ENCODE results near the gene PLB1. TPM values are rescaled to one million over a fixed set of nuclear protein-coding genes. Genes with fewer than 3 reads are reported as not detected.

The PLB1 gene
- total RNA-seq, 1 experiment from 2014 or later: 0.44 TPM

DNA sequence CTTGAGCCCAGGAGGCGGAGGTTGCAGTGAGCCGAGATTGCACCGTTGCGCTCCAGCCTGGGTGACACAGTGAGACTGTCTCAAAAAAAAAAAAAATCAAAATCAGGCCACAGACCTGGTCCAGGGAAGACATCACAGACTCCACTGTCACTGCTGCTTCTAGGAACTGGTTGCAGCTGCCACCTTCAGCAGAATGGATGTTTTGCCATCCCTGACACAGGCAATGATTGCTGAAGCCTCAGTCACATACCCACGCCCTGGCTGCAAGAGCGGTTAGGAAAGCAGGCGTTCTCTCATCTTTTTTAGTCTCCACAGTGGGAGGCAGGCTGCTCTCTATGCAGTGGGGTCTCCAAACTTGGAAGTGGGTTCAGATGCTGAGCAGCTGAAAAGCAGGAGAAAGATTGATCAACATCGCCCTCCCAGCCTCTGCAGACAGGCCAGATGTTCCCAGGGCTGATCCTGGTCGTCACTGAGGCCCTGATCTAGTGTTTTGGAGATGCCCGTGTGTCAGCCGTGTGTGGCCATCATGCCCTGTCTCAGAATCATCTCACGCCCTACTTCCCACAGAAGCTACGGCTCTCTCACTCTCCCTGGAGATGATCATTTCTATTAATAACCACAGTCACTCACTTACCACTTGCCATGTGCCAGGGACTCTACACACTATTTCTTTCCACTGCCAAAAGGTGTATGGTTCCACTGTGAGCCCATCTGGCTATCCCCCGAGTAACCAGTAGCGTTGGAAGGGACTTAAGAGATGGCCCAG is 91.8 kb downstream of the PLB1 start (continued):
- TF ChIP-seq ATF2 (CRISPR knock-in tag; IDR thresholded peaks at IDR 0.05; ENCODE audit: borderline replicate concordance, low read depth): no peak
- no peak for TF ChIP-seq IRF1 (CRISPR knock-in tag; IDR thresholded peaks at IDR 0.05)
- no peak for TF ChIP-seq ATF1 (CRISPR knock-in tag; IDR thresholded peaks at IDR 0.05)
- no peak for TF ChIP-seq ERG (CRISPR knock-in tag; IDR thresholded peaks at IDR 0.05)
- no peak for TF ChIP-seq E2F5 (CRISPR knock-in tag; IDR thresholded peaks at IDR 0.05)

GRCh38 chr2:28588292-28588670 is 92.4 kb downstream of the PLB1 start:
- ChIA-PET CTCF (interaction anchor here (2.0 kb wide), 1 partner anchor 21 kb away, joined by 6 read pairs; no protein-coding TSS in a partner anchor), POLR2A (no interaction called here)
- DNase-seq (ENCODE audit: low spot score): no peak
- Mint-ChIP-seq H3K4me3 (no peak overlapping the region), H3K27me3 (ENCODE audit: low read depth) (no peaks in the 10 kb centered on the region; the same call in 1 of the 2 replicates), H3K4me1 (peaks cover 6% of the 10 kb centered on the region; the same call in 1 of the 2 replicates), H3K27ac (no peak overlapping the region), H3K9me3 (no peaks in the 10 kb centered on the region), H3K36me3 (no peaks in the 10 kb centered on the region)
- ATAC-seq: no peak
- no peak for TF ChIP-seq ZNF671 (CRISPR knock-in tag; IDR thresholded peaks at IDR 0.05)
- TF ChIP-seq E2F4 (CRISPR knock-in tag; IDR thresholded peaks at IDR 0.05; ENCODE audit: borderline replicate concordance, low read depth): no peak
- no peak for TF ChIP-seq PRDM15 (CRISPR knock-in tag; IDR thresholded peaks at IDR 0.05)
- no peak for TF ChIP-seq JUN (CRISPR knock-in tag; IDR thresholded peaks at IDR 0.05)
- TF ChIP-seq PRRX2 (CRISPR knock-in tag; IDR thresholded peaks at IDR 0.05): no peak
- TF ChIP-seq OVOL2 (CRISPR knock-in tag; IDR thresholded peaks at IDR 0.05; ENCODE audit: borderline replicate concordance): no peak
- TF ChIP-seq ZNF232 (CRISPR knock-in tag; IDR thresholded peaks at IDR 0.05): no peak
- TF ChIP-seq ZNF121 (CRISPR knock-in tag; IDR thresholded peaks at IDR 0.05): no peak
- TF ChIP-seq GABPB1 (CRISPR knock-in tag; IDR thresholded peaks at IDR 0.05): no peak
- no peak for TF ChIP-seq ZNF512 (CRISPR knock-in tag; IDR thresholded peaks at IDR 0.05; ENCODE audit: borderline replicate concordance)
- no peak for TF ChIP-seq RORB (CRISPR knock-in tag; IDR thresholded peaks at IDR 0.05)
- no peak for TF ChIP-seq ZNF317 (CRISPR knock-in tag; IDR thresholded peaks at IDR 0.05; ENCODE audit: borderline replicate concordance, low read depth)
- TF ChIP-seq, protein P1, sequence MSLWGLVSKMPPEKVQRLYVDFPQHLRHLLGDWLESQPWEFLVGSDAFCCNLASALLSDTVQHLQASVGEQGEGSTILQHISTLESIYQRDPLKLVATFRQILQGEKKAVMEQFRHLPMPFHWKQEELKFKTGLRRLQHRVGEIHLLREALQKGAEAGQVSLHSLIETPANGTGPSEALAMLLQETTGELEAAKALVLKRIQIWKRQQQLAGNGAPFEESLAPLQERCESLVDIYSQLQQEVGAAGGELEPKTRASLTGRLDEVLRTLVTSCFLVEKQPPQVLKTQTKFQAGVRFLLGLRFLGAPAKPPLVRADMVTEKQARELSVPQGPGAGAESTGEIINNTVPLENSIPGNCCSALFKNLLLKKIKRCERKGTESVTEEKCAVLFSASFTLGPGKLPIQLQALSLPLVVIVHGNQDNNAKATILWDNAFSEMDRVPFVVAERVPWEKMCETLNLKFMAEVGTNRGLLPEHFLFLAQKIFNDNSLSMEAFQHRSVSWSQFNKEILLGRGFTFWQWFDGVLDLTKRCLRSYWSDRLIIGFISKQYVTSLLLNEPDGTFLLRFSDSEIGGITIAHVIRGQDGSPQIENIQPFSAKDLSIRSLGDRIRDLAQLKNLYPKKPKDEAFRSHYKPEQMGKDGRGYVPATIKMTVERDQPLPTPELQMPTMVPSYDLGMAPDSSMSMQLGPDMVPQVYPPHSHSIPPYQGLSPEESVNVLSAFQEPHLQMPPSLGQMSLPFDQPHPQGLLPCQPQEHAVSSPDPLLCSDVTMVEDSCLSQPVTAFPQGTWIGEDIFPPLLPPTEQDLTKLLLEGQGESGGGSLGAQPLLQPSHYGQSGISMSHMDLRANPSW (CRISPR knock-in tag; conservative IDR thresholded peaks at IDR 0.05; ENCODE audit: low read depth): no peak
- TF ChIP-seq NFE2L1 (CRISPR knock-in tag; IDR thresholded peaks at IDR 0.05): no peak
- TF ChIP-seq, protein P2, sequence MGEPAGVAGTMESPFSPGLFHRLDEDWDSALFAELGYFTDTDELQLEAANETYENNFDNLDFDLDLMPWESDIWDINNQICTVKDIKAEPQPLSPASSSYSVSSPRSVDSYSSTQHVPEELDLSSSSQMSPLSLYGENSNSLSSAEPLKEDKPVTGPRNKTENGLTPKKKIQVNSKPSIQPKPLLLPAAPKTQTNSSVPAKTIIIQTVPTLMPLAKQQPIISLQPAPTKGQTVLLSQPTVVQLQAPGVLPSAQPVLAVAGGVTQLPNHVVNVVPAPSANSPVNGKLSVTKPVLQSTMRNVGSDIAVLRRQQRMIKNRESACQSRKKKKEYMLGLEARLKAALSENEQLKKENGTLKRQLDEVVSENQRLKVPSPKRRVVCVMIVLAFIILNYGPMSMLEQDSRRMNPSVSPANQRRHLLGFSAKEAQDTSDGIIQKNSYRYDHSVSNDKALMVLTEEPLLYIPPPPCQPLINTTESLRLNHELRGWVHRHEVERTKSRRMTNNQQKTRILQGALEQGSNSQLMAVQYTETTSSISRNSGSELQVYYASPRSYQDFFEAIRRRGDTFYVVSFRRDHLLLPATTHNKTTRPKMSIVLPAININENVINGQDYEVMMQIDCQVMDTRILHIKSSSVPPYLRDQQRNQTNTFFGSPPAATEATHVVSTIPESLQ (CRISPR knock-in tag; IDR thresholded peaks at IDR 0.05): no peak
